ENCODE measurements around the gene ITGBL1.

DNA sequence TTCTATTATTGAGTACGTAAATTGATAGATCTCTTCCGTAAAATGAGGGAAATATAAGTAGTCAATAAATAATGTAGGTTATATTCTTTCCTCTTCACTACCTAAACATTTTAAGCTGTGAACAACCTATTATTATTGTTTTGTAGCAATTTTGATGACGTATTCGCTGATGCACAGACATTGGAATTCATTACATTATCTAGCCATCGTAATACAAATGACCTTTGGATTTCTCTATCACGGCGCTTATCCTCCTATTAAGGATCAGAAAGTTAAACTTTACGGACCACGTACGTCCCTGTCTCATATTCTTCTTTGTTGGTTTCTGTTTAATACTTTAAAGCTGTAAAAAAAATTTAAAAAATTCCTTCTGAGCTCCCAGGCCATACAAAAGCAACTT is 264.9 kb downstream of the ITGBL1 start:
- TF ChIP-seq POLR2A (IDR thresholded peaks at IDR 0.05; ENCODE audit: low read length) (no peak), GATA1 (IDR thresholded peaks at IDR 0.05; ENCODE audit: low read depth, low read length) (no peak)

Data from erythroblast (primary cell).